CD14-positive monocyte (primary cell): ENCODE measurements around the gene MAMLD1. TPM values are rescaled to one million over a fixed set of nuclear protein-coding genes. Genes with fewer than 3 reads are reported as not detected.

ENCODE experiments used
- DNase-seq, 3 donors: peaks; one replicate each; pipeline ENCODE4 v3.0.0-alpha.2; 2011 to 2022
- H2AFZ ChIP-seq: 2 replicates; pipeline ENCODE4 v1.6.0; 2012; ENCODE audit warnings: mild to moderate bottlenecking, low read depth, low read length, inconsistent platforms; ENCODE audit not compliant: insufficient read depth, poor library complexity, severe bottlenecking
- H3K27ac ChIP-seq, 2 donors: 1 replicate in 1 of 2; 2 replicates in 1 of 2; pipeline ENCODE4 v1.5.1; 2012 to 2013; ENCODE audit warnings: low read length in 2 of 2, control low read depth in 1 of 2, inconsistent platforms in 1 of 2, low read depth in 1 of 2, mild to moderate bottlenecking in 1 of 2
- H3K27me3 ChIP-seq, 2 donors: one replicate each; pipeline versions ENCODE4 v1.6.0 to v1.6.1; 2011 to 2013; ENCODE audit warnings: low read length in 2 of 2; ENCODE audit not compliant: control insufficient read depth in 2 of 2, insufficient read depth in 2 of 2
- H3K36me3 ChIP-seq, 2 donors: replicated peaks in 1 of 2; 1 replicate in 1 of 2; 2 replicates in 1 of 2; pipeline versions ENCODE4 v1.5.1 to v1.6.1; 2012 to 2013; ENCODE audit warnings: low read length in 2 of 2, control low read depth in 1 of 2, inconsistent platforms in 1 of 2, mild to moderate bottlenecking in 1 of 2; ENCODE audit not compliant: insufficient read depth in 2 of 2, control insufficient read depth in 1 of 2
- H3K4me1 ChIP-seq, 2 donors: 1 replicate in 1 of 2; 2 replicates in 1 of 2; pipeline versions ENCODE4 v1.5.1 to v1.6.1; 2012 to 2013; ENCODE audit warnings: low read length in 2 of 2, control low read depth in 1 of 2, inconsistent platforms in 1 of 2, mild to moderate bottlenecking in 1 of 2, moderate library complexity in 1 of 2; ENCODE audit not compliant: insufficient read depth in 2 of 2, control insufficient read depth in 1 of 2
- H3K4me2 ChIP-seq: replicated peaks from 2 replicates; pipeline ENCODE3; 2012; ENCODE audit warnings: low read length, moderate library complexity, mild to moderate bottlenecking; ENCODE audit not compliant: poor library complexity, severe bottlenecking; ENCODE audit errors: extremely low read depth
- H3K4me3 ChIP-seq, 3 experiments: fragments of 200-600 bp in 1 of 3; sonication (generic) in 1 of 3; replicated peaks in 1 of 3; 1 replicate in 2 of 3; 2 replicates in 1 of 3; pipeline ENCODE4 v1.5.1; 2011 to 2013; ENCODE audit warnings: low read length in 3 of 3, mild to moderate bottlenecking in 3 of 3, control low read depth in 2 of 3, low read depth in 2 of 3, inconsistent platforms in 1 of 3, moderate library complexity in 1 of 3
- H3K79me2 ChIP-seq: 2 replicates; pipeline ENCODE4 v1.6.0; 2012; ENCODE audit warnings: mild to moderate bottlenecking, control low read depth, inconsistent platforms, low read length, moderate library complexity; ENCODE audit not compliant: insufficient read depth
- H3K9ac ChIP-seq: 2 replicates; pipeline ENCODE4 v1.6.0; 2017; ENCODE audit warnings: low read length, mild to moderate bottlenecking; ENCODE audit not compliant: insufficient read depth, poor library complexity, severe bottlenecking
- H3K9me3 ChIP-seq, 2 donors: replicated peaks in 1 of 2; 1 replicate in 1 of 2; 2 replicates in 1 of 2; pipeline versions ENCODE4 v1.5.1 to v1.6.1; 2012 to 2013; ENCODE audit warnings: low read length in 2 of 2, control low read depth in 1 of 2; ENCODE audit not compliant: control insufficient read depth in 1 of 2, insufficient read depth in 1 of 2
- H4K20me1 ChIP-seq: 2 replicates; pipeline ENCODE4 v1.6.0; 2012; ENCODE audit warnings: mild to moderate bottlenecking, low read length, control low read depth, moderate library complexity; ENCODE audit not compliant: insufficient read depth
- H3K27ac Mint-ChIP-seq, 7 donors: one replicate each; pipeline ENCODE4 v1.8.0; 2020; ENCODE audit warnings: mild to moderate bottlenecking in 7 of 7, mixed read lengths in 7 of 7, moderate library complexity in 6 of 7, inconsistent platforms in 2 of 7
- H3K27me3 Mint-ChIP-seq, 3 donors: one replicate each; pipeline ENCODE4 v1.8.0; 2021 to 2022; ENCODE audit warnings: low read depth in 3 of 3, mild to moderate bottlenecking in 3 of 3, mixed read lengths in 3 of 3, moderate library complexity in 3 of 3, inconsistent platforms in 1 of 3
- H3K36me3 Mint-ChIP-seq, 2 donors: one replicate each; pipeline ENCODE4 v1.8.0; 2020; ENCODE audit warnings: mixed read lengths in 2 of 2, inconsistent platforms in 1 of 2, mild to moderate bottlenecking in 1 of 2
- H3K4me1 Mint-ChIP-seq: one replicate; pipeline ENCODE4 v1.8.0; 2020; ENCODE audit warnings: mild to moderate bottlenecking, mixed read lengths
- H3K4me3 Mint-ChIP-seq, 2 donors: one replicate each; pipeline ENCODE4 v1.8.0; 2020; ENCODE audit warnings: mild to moderate bottlenecking in 2 of 2, mixed read lengths in 2 of 2, moderate library complexity in 1 of 2
- H3K9me3 Mint-ChIP-seq, 7 donors: one replicate each; pipeline ENCODE4 v1.8.0; 2020 to 2022; ENCODE audit warnings: mixed read lengths in 7 of 7, mild to moderate bottlenecking in 6 of 7, moderate library complexity in 6 of 7, inconsistent platforms in 2 of 7
- CTCF ChIP-seq: fragments of 200-600 bp; IDR thresholded peaks from one replicate; pipeline ENCODE4 v1.8.0; 2022; ENCODE audit warnings: antibody characterized with exemption, mild to moderate bottlenecking
- WGBS: methylation state at CpG from one replicate; pipeline ENCODE4 v1.1.5; 2013; ENCODE audit warnings: missing lambda C conversion rate; ENCODE audit not compliant: insufficient coverage; 5-methylcytosine and 5-hydroxymethylcytosine counted together
- intact Hi-C, 2 donors: fragments of 100-400 bp; cut with micrococcal nuclease; formaldehyde crosslinking; loops; one replicate each; pipeline versions ENCODE4 v1.15.0 to v1.15.1; 2023
- polyA plus RNA-seq, 3 donors: library from polyadenylated mRNA; depleted of rRNA in 1 of 3; unstranded in 2 of 3; stranded (reverse) in 1 of 3; fragments of 300-500 nt in 2 of 3; fragments of >200 nt in 1 of 3; fragmentation: Illumina TruSeq in 2 of 3; gene quantifications; 1 replicate in 2 of 3; 2 replicates in 1 of 3; pipeline ENCODE4 v1.2.3, GENCODE V29; 2012 to 2021

The MAMLD1 gene
- polyA plus RNA-seq, 3 donors = not detected

GRCh38 chrX:150411656-150412055, 48.5 kb downstream of the MAMLD1 start:
- no peak overlapping the region for H3K27ac ChIP-seq
- no peaks in the 10 kb centered on the region for H3K4me1 Mint-ChIP-seq
- WGBS = 80% methylated on average over 1 of the region's 2 CpGs
- H4K20me1 ChIP-seq = no peaks in the 10 kb centered on the region
- H2AFZ ChIP-seq = no peak overlapping the region
- H3K9me3 ChIP-seq = no peaks in the 10 kb centered on the region
- TF ChIP-seq CTCF = no peak
- peaks cover 1 to 4% (median 3%) of the 10 kb centered on the region in 3 donors for H3K27me3 Mint-ChIP-seq
- H3K79me2 ChIP-seq = no peaks in the 10 kb centered on the region
- H3K36me3 ChIP-seq = no peaks in the 10 kb centered on the region
- intact Hi-C loops = no loop called here
- no peak overlapping the region for H3K4me3 ChIP-seq
- no peaks in the 10 kb centered on the region for H3K27me3 ChIP-seq
- no peak overlapping the region for H3K4me3 Mint-ChIP-seq
- no peak overlapping the region for H3K4me2 ChIP-seq
- no peaks in the 10 kb centered on the region for H3K9me3 Mint-ChIP-seq
- no peak overlapping the region for H3K27ac Mint-ChIP-seq
- DNase-seq = no peak
- H3K4me1 ChIP-seq = no peaks in the 10 kb centered on the region
- no peak overlapping the region for H3K9ac ChIP-seq
- H3K36me3 Mint-ChIP-seq = no peaks in the 10 kb centered on the region

- H3K4me2 ChIP-seq = no peak overlapping the region
- H3K79me2 ChIP-seq = no peaks in the 10 kb centered on the region
Measured at GRCh38 chrX:150414228-150414627, 51.1 kb downstream of the MAMLD1 start.

More at GRCh38 chrX:150414228-150414627, 51.1 kb downstream of the MAMLD1 start:
- no peaks in the 10 kb centered on the region for H3K4me1 ChIP-seq
- no peaks in the 10 kb centered on the region for H3K9me3 Mint-ChIP-seq
- H3K9me3 ChIP-seq = no peaks in the 10 kb centered on the region
- WGBS = no CpG with 5 or more reads among the region's 2 CpGs
- H3K27ac ChIP-seq = no peak overlapping the region
- no peak overlapping the region for H2AFZ ChIP-seq
- H3K4me3 ChIP-seq = no peak overlapping the region
- no peaks in the 10 kb centered on the region for H3K36me3 ChIP-seq
- H3K4me3 Mint-ChIP-seq = no peak overlapping the region
- no peaks in the 10 kb centered on the region for H4K20me1 ChIP-seq
- H3K36me3 Mint-ChIP-seq = no peaks in the 10 kb centered on the region
- no peaks in the 10 kb centered on the region for H3K4me1 Mint-ChIP-seq
- no peak for TF ChIP-seq CTCF
- no peak overlapping the region for H3K27ac Mint-ChIP-seq
- intact Hi-C loops = no loop called here
- no peaks in the 10 kb centered on the region for H3K27me3 ChIP-seq
- no peak for DNase-seq
- H3K27me3 Mint-ChIP-seq = peaks cover 1 to 2% (median 1%) of the 10 kb centered on the region in 3 donors
- no peak overlapping the region for H3K9ac ChIP-seq
